ENCODE results near the gene GPATCH2.
"Not testable (repeated sequence)": the region's sequence is repeated elsewhere in the genome, so short reads cannot be mapped to it uniquely, and the experiment has no call there.

Gene GPATCH2

GRCh38 chr1:217433664-217434063 lies 197.2 kb downstream of the GPATCH2 start:
- DNase-seq: no peak

DNA sequence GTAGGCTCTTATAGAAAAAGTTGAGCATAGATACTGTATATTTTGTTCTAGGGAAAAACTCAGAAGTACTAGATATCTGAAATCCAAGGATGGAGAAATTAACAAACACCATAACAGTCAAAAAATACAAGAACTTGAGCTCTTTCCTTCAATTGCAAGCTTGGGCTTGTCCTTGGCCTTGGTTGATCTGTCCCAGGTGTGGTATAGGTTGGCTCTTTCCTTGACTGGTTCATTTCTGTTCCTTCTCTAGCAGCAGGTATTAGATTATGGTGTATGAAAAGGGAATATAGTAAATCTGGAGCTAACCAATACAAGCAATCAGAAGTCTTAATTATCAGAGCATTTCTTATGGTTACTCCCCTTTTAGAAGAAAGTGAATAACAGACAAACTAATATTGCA lies 198.6 kb downstream of the GPATCH2 start:
- DNase-seq: no peak

DNA sequence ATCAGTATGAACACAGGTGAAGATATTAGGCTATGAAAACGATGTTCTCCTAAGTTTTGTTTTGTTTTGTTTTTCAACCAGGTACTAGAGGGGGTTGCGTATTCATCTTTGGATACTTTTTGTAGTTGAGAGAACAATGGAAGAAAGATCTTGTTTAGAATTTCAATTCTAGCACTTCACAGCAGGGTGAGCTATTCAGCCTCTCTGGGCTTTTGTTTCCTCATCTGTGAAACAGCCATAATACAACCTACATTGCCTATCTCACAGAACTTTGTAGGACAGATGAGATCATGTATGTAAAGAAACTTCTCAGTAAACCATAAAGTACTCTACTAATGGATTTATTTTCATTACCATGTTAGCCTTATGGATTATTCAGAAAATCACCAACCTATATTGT lies 199.5 kb downstream of the GPATCH2 start:
- no peak for DNase-seq

- no peak for DNase-seq
These were observed 205.5 kb downstream of the GPATCH2 start for GRCh38 chr1:217425422-217425821.

- no peak for DNase-seq
These were observed 211.7 kb downstream of the GPATCH2 start for GRCh38 chr1:217419194-217419551.

DNA sequence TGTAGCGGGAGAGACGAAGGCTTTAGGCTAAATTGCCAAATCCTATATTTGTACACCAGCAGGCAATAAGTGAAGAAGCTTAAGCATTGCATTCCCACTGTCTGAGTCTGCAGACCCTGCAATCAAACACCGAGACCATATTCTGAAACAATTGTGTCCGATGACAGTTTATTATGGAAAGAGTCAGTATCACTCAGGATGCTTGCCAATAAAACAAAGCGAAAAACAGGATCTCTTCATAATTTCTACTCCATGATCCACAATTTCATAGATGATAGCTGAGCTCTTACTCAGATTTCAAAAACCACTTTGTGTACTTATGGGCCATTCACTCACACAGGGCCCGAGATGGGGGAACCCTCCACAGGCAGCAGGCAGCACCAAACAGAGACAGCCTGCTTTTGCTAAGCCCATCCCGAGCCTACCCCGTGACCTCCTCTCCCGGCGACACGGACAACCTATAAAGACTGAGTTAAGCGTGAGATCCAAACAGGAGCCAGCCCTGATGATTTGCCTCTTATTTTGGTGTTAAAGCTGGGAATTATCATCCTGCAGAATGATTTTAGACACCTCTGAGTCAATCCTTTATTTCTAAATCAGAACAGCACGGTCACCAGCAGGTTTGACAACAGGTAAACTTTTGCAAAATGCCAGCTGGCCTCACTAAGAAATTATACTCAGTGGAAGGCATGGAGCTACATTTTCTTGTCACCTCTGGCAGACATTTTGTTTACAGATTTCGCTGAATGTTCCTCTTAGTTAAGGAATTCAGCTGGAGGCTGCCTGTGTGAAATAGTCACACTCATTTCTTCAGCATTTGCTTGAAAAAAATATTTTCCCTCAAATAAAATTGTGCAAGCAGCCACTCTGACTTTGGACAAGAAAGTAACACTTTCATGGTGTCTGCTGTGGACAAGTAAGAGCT lies 212.4 kb downstream of the GPATCH2 start:
- no peak for DNase-seq

DNA sequence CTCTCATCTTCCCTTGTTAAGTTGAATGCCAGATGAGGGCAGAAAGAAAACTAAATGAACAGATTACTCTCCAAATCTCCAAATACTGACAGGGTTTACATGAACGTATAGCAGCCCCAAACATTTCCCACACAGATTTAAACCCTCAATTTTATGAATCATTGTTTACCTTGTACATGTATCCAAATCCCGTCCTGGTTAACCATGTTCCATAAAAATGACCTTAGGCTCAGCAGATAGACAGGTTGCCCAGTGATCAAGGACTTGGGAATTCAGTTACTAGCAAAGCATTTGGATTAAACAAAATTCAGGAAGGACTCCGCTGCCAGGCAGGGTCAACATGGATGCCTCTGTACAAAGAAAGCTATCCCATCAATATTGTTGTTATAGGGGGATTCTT lies 213.5 kb downstream of the GPATCH2 start:
- DNase-seq: no peak

GRCh38 chr1:217407534-217408001 lies 223.3 kb downstream of the GPATCH2 start:
- DNase-seq: no peak

DNA sequence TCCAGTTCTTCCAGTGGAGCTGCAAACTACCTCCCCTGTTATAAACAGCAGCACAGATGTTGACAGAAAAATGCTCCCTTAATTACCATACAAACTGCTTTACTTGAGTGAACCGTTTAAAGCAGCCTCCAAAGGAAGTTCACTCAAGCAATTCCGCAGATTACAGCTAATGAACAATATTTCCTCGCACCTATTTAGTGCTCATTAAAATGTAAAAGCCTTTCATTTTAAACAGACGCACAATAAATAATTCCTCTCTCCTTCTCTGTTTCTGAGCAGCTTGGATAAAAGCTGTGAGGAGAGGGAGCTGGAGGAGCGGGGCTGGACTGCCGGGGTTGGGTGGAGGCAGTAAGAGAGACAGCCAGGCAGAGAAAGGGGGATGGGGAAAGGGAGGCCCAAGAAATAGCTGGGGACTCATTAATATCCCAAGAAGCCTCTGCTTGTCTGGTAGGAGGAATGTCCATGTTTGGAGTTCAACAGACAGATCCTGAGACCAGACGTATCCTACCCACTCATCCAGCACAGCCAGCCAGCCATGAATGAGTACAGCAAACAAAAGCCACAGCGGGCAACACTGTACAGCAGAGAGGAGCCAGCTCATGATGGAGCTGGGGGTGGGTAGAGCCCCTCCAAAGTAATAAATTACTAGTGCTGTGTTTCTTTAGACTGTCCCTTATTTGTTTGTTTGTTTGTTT lies 227.7 kb downstream of the GPATCH2 start:
- DNase-seq: no peak

GRCh38 chr1:217402301-217402700 lies 228.6 kb downstream of the GPATCH2 start:
- no peak for DNase-seq

- DNase-seq: no peak
These were observed 237.0 kb downstream of the GPATCH2 start for GRCh38 chr1:217393896-217394295.

DNA sequence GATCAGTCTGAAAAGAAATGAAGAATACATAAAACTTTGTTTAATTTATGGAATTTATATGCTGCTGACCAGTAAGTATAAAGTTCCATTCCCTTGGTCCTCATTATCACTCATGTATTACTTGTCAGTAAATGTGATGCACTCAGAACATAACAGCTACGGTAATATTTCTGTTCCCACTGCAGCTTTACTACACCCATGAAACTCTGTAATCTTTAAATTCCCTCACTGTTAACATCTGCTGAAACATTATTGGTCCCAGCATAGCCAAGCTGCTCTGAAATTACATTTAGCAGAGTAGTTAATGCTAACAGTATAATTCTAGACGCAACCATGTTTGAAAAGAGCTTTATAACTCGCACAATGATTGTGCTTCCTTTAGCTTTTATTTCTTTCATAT lies 238.4 kb downstream of the GPATCH2 start:
- DNase-seq: no peak

GRCh38 chr1:217389895-217390294 lies 241.0 kb downstream of the GPATCH2 start:
- DNase-seq: no peak

DNA sequence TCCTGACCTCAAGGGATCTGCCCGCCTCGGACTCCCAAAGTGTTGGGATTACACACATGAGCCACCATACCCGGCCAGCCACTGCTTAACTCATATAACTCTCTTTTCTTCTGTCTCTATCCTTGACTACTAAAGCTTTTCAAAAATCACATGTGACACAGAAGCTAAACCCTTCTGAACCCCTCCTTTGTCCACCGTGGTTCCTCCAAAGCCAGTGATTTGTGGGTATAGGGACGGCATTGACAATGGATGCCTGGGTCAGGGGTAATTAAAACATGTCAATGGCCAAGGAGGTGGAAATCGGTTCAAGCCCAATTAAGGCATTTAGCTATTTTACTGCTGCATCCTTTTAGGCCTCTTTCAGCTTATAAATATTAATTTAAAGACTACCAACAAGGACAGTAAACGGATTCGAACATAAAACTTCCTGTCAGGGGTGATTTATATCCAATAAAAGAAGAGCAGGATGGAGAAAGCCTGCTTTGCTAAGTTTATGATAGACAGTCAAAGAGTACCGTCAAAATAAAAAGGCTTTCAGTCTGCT lies 242.3 kb downstream of the GPATCH2 start:
- no peak for DNase-seq

DNA sequence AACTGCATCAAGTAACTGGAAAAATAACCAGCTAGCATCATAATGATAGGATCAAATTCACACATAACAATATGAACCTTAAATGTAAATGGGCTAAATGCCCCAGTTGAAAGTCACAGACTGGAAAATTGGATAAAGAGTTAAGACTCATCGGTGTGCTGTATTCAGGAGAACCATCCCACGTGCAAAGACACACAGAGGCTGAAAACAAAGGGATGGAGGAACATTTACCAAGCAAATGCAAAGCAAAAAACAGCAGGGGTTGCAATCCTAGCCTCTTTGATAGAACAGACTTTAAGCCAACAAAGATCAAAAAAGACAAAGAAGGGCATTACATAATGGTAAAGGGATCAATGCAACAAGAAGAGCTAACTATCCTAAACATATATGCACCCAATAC lies 249.1 kb downstream of the GPATCH2 start:
- DNase-seq: not testable (repeated sequence)

DNA sequence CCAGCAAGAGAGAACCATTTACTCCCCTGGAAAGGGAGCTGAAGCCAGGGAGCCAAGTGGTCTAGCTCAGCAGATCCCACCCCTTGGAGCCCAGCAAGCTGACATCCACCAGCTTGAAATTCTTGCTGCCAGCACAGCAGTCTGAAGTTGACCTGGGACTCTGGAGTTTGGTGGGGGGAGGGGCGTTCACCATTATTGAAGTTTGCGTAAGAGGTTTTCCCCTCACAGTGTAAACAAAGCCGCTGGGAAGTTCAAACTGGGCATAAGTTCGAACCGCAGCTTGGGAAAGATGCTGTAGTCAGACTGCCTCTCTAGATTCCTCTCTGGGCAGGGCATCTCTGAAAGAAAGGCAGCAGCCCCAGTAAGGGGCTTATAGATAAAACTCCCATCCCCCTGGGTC lies 251.1 kb downstream of the GPATCH2 start:
- DNase-seq: not testable (repeated sequence)

DNA sequence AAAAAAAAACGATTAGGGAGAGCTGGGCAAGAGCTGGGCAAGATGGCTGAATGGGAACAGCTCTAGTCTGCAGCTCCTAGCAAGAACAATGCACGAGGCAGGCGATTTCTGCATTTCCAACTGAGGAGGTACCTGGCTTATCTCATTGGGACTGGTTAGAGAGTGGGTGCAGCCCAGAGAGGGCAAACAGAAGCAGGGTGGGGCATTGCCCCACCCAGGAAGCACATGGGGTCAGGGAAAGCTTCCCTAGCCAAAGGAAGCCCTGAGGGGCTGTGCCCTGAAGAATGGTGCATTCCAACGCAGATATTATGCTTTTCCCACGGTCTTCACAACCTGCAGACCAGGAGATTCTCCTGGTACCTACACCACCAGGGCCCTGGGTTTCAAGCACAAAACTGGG lies 251.6 kb downstream of the GPATCH2 start:
- no peak for DNase-seq

Data from stimulated activated CD4-positive, alpha-beta T cell treated with anti-CD3 and anti-CD28 coated beads, Interleukin-4, amount 100 ng/mL, for 24 hours (primary cell).